Prostate gland (tissue), 2 donors: ENCODE results near the gene DRAM1. TPM values are rescaled to one million over a fixed set of nuclear protein-coding genes. Genes with fewer than 3 reads are reported as not detected.
"Not testable (repeated sequence)": the region's sequence is repeated elsewhere in the genome, so short reads cannot be mapped to it uniquely, and the experiment has no call there.

Source experiments
- DNase-seq: peaks from one replicate; pipeline ENCODE4 v3.0.0-alpha.2; 2019; ENCODE audit warnings: low spot score
- H3K27ac ChIP-seq, 2 donors: fragments of 200-600 bp; sonication (generic); 2 replicates each; pipeline ENCODE4 v1.5.1; 2017 to 2019
- H3K27me3 ChIP-seq: fragments of 200-600 bp; sonication (generic); replicated peaks from 2 replicates; pipeline ENCODE4 v1.5.1; 2019; ENCODE audit not compliant: insufficient read depth
- H3K36me3 ChIP-seq, 2 donors: fragments of 200-600 bp; sonication (generic); 1 replicate in 1 of 2; 2 replicates in 1 of 2; pipeline versions ENCODE4 v1.5.1 to v1.8.1; 2017 to 2019
- H3K4me1 ChIP-seq: fragments of 200-600 bp; sonication (generic); replicated peaks from 2 replicates; pipeline ENCODE4 v1.5.1; 2019
- H3K4me3 ChIP-seq, 2 donors: fragments of 200-600 bp; sonication (generic); 2 replicates each; pipeline ENCODE4 v1.5.1; 2017 to 2019
- H3K9me3 ChIP-seq: fragments of 200-600 bp; sonication (generic); 2 replicates; pipeline ENCODE4 v1.5.1; 2017
- CTCF ChIP-seq, 4 experiments: fragments of 200-600 bp in 2 of 4; fragments of 450-650 bp in 2 of 4; sonication (generic) in 2 of 4; IDR thresholded peaks; 1 replicate in 3 of 4; 2 replicates in 1 of 4; pipeline ENCODE4 v1.5.1; 2016 to 2019; ENCODE audit warnings: antibody characterized with exemption in 4 of 4, mild to moderate bottlenecking in 2 of 4, moderate library complexity in 2 of 4
- POLR2A ChIP-seq: fragments of 450-650 bp; IDR thresholded peaks from one replicate; pipeline ENCODE4 v1.6.1; 2016; ENCODE audit warnings: antibody characterized with exemption, mild to moderate bottlenecking
- POLR2AphosphoS5 ChIP-seq: sonication (generic); formaldehyde crosslinking; IDR thresholded peaks from one replicate; pipeline ENCODE4 v1.6.1; 2017; ENCODE audit warnings: antibody characterized with exemption
- WGBS: methylation state at CpG from one replicate; pipeline ENCODE4 v1.1.5; 2018; 5-methylcytosine and 5-hydroxymethylcytosine counted together
- intact Hi-C: fragments of 100-400 bp; cut with DNase I; formaldehyde crosslinking; loops from one replicate; pipeline ENCODE4 v1.14.2; 2022
- total RNA-seq, 2 donors: library from RNA; depleted of rRNA; stranded (reverse); fragments of >200 nt; gene quantifications; one replicate each; pipeline ENCODE4 v1.1.0, GENCODE V29; 2016

The DRAM1 gene
- total RNA-seq, 2 donors from 2014 or later: 12.8 to 13.1 TPM

- intact Hi-C loops: no loop called here
- no peak for TF ChIP-seq CTCF (IDR thresholded peaks at IDR 0.05)
- no peak for TF ChIP-seq POLR2A
- TF ChIP-seq POLR2AphosphoS5: no peak
- Histone ChIP-seq H3K4me3 (no peak overlapping the region), H3K9me3 (no peaks in the 10 kb centered on the region), H3K27ac (no peak overlapping the region), H3K4me1 (no peaks in the 10 kb centered on the region), H3K36me3 (no peaks in the 10 kb centered on the region), H3K27me3 (no peaks in the 10 kb centered on the region)
- WGBS: 4% methylated on average over 3 of the region's 3 CpGs
- no peak for DNase-seq
Observed at GRCh38 chr12:101855364-101855884, 22.0 kb upstream of the DRAM1 start.

DNA sequence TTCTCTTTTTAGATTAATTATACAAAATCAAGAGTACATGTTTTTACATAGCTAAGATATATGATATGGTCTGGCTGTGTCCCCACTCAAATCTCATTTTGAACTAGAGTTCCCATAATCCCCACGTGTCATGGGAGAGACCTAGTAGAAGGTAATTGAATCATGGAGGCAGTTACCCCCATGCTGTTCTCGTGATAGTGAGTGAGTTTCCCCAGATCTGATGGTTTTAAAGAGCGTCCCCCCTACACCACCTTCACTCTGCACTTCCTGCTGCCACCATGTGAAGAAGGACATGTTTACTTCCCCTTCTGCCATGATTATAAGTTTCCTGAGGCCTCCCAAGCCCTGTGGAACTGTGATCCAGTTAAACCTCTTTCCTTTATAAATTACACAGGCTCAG, 21.4 kb upstream of the DRAM1 start:
- no peaks in the 10 kb centered on the region for H3K4me1 ChIP-seq
- intact Hi-C loops: no loop called here
- no peaks in the 10 kb centered on the region for H3K36me3 ChIP-seq
- no peak for DNase-seq
- H3K9me3 ChIP-seq: no peaks in the 10 kb centered on the region
- H3K4me3 ChIP-seq: no peak overlapping the region
- 84% methylated on average over 3 of the region's 3 CpGs for WGBS
- H3K27ac ChIP-seq: no peak overlapping the region
- TF ChIP-seq CTCF (IDR thresholded peaks at IDR 0.05): no peak
- TF ChIP-seq POLR2A: no peak
- TF ChIP-seq POLR2AphosphoS5: no peak
- H3K27me3 ChIP-seq: no peaks in the 10 kb centered on the region

DNA sequence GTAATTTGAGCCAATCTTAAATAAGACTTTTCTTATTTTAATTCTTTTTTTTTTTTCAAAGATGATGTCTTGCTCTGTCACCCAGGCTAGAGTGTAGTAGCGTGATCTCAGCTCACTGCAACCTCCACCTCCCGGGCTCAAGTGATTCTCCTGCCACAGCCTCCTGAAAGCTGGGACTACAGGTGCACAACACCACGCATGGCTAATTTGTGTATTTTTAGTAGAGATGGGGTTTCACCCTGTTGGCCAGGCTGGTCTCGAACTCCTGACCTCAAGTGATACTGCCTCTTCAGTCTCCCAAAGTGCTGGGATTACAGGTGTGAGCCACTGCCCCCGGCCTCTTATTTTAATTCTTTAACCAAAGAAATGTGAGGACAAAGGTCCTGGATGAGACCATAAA, 20.8 kb upstream of the DRAM1 start:
- intact Hi-C loops, H3K4me1 ChIP-seq, H3K27me3 ChIP-seq, H3K36me3 ChIP-seq, H3K4me3 ChIP-seq, H3K9me3 ChIP-seq, H3K27ac ChIP-seq, DNase-seq: not testable (repeated sequence)
- WGBS: 87% methylated on average over 5 of the region's 5 CpGs

DNA sequence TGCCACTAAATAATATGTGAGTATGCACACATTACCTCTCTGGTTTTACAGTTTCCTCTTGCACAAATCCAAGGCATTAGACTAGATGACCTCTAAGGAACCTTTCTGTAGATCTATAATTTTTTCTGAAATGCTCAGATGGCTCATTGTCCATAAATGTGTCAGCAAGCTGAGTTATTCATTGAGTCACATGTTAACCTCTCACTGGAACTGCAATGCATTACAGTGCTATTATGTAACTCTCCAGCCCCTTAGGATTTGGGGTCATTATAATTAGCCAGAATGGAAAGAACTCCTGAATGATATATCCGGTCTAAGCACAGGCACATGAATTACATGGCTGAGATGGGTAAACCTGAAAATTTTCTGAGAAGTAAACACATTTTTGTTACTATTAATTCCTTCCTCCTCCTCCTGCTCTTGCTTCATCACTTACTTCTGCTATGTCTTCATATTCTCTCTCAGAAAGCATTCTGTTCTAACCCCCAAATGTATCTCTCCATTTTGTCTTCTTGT, 20.3 kb upstream of the DRAM1 start:
- 50% methylated on average over 1 of the region's 1 CpG for WGBS
- H3K4me3 ChIP-seq: no peak overlapping the region
- no peaks in the 10 kb centered on the region for H3K36me3 ChIP-seq
- H3K4me1 ChIP-seq: no peaks in the 10 kb centered on the region
- H3K9me3 ChIP-seq: no peaks in the 10 kb centered on the region
- no peak for TF ChIP-seq CTCF (IDR thresholded peaks at IDR 0.05)
- no peak for TF ChIP-seq POLR2A
- TF ChIP-seq POLR2AphosphoS5: no peak
- intact Hi-C loops: no loop called here
- H3K27ac ChIP-seq: no peak overlapping the region
- no peak for DNase-seq
- H3K27me3 ChIP-seq: no peaks in the 10 kb centered on the region

GRCh38 chr12:101858361-101858760, 19.0 kb upstream of the DRAM1 start:
- TF ChIP-seq POLR2A: no peak
- no peak for TF ChIP-seq CTCF (IDR thresholded peaks at IDR 0.05)
- TF ChIP-seq POLR2AphosphoS5: no peak
- no peak for DNase-seq
- intact Hi-C loops: no loop called here
- no peaks in the 10 kb centered on the region for H3K9me3 ChIP-seq
- H3K27ac ChIP-seq: no peak overlapping the region
- H3K27me3 ChIP-seq: no peaks in the 10 kb centered on the region
- H3K4me3 ChIP-seq: no peak overlapping the region
- H3K36me3 ChIP-seq: no peaks in the 10 kb centered on the region
- WGBS: 92% methylated on average over 3 of the region's 3 CpGs
- no peaks in the 10 kb centered on the region for H3K4me1 ChIP-seq
